ENCODE measurements around the gene CCT5. TPM values are rescaled to one million over a fixed set of nuclear protein-coding genes. Genes with fewer than 3 reads are reported as not detected.

Gene CCT5
- total and polyA plus RNA-seq, 2 donors (not counting 1 experiment from before 2014, with no cell fraction given), result 74.3 to 77.7 TPM

DNA sequence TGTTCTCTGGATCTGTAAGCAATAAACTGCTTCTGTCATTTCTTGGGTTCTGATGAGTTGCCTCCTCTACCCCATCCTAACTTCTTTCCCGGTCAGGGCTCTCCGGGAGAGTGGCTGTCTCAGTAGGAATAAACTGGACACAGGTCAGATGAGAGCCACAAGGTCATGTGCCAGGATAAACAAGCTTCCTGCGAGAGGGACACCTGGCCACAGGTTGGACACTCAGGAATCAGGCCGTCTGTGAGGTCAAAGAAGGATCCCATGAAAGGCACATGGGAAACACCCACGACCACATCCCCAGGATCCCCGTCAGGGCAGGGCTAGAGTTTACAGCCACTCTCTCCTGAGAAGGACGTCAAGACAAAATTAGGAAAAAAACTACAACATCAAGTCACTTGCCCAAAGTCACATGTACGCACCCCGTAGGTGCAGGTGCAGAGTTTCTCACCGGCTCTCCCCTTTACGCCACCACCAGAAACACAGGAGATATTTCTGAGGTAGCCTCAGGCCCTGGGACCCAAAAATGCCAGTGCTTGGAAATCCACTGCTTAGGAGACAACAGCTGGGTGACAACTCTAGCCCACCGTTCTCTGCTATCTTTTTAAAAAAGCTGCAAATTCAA lies 28.7 kb downstream of the CCT5 start:
- peaks cover 18% of the 10 kb centered on the region for H3K27me3 Mint-ChIP-seq
- Histone ChIP-seq H3K36me3 (replicated peaks in 1 of 2; ENCODE audit: control extremely low read depth in 1 of 2, control insufficient read depth in 1 of 2, extremely low read depth in 1 of 2, insufficient read depth in 2 of 2, low read length in 1 of 2) (no peaks in the 10 kb centered on the region), H3K4me1 (ENCODE audit: control insufficient read depth in 2 of 2, insufficient read depth in 2 of 2, low read length in 2 of 2) (peaks cover 0 to under 1% of the 10 kb centered on the region in 2 donors), H3K9me3 (ENCODE audit: control extremely low read depth in 1 of 3, control insufficient read depth in 2 of 3, insufficient read depth in 1 of 3, low read length in 2 of 3) (no peaks in the 10 kb centered on the region), H3K27ac (ENCODE audit: low read length in 2 of 2) (no peak overlapping the region), H3K9ac (ENCODE audit: low read length) (no peak overlapping the region), H3K79me2 (ENCODE audit: control insufficient read depth, insufficient read depth, low read length) (no peaks in the 10 kb centered on the region), H2AFZ (ENCODE audit: insufficient read depth, low read depth, low read length, poor library complexity, severe bottlenecking) (no peak overlapping the region), H4K20me1 (ENCODE audit: control insufficient read depth, insufficient read depth, low read length, poor library complexity, severe bottlenecking) (no peaks in the 10 kb centered on the region), H3K4me2 (replicated peaks; ENCODE audit: low read depth, low read length, poor library complexity, severe bottlenecking) (no peak overlapping the region), H3K27me3 (replicated peaks in 1 of 4; ENCODE audit: control extremely low read depth in 1 of 4, control insufficient read depth in 3 of 4, insufficient read depth in 4 of 4, low read length in 3 of 4) (no peaks in the 10 kb centered on the region), H3K4me3 (ENCODE audit: control extremely low read depth in 1 of 5, extremely low read depth in 1 of 5, insufficient read depth in 1 of 5, low read depth in 2 of 5, low read length in 4 of 5) (no peak overlapping the region)
- ATAC-seq (ENCODE audit: low read depth), result no peak
- DNase-seq, result no peak
- POLR2A ChIA-PET, result interaction anchor here (0.9 kb wide), 1 partner anchor 29 kb away, joined by 4 read pairs; the partner anchor contains the start of gene CMBL
- no peaks in the 10 kb centered on the region for H3K9me3 Mint-ChIP-seq (ENCODE audit: insufficient read depth)
- TF ChIP-seq EZH2 (IDR thresholded peaks at IDR 0.05; ENCODE audit: borderline replicate concordance, insufficient read depth, low read depth, low read length, poor library complexity, severe bottlenecking), result no peak
- no peak for TF ChIP-seq CTCF (IDR thresholded peaks at IDR 0.05)
- 95% methylated on average over 10 of the region's 12 CpGs for WGBS (ENCODE audit: insufficient coverage)
- intact Hi-C loops (cut with micrococcal nuclease), result no loop called here
- H3K27ac Mint-ChIP-seq, result no peak overlapping the region
- H3K4me3 Mint-ChIP-seq, result no peak overlapping the region
- H3K4me1 Mint-ChIP-seq, result peaks cover 2% of the 10 kb centered on the region
- CTCF ChIA-PET, result interaction anchor here (0.7 kb wide), 2 partner anchors 15 to 852 kb away, joined by 3 read pairs; no protein-coding TSS in a partner anchor

- POLR2A ChIA-PET, result interaction anchor here (0.9 kb wide), 1 partner anchor 28 kb away, joined by 4 read pairs; the partner anchor contains the start of gene CMBL
- intact Hi-C loops (cut with micrococcal nuclease), result no loop called here
Observed at GRCh38 chr5:10279328-10279727, 29.2 kb downstream of the CCT5 start.

More at GRCh38 chr5:10279328-10279727, 29.2 kb downstream of the CCT5 start:
- Mint-ChIP-seq H3K4me3 (no peak overlapping the region), H3K9me3 (ENCODE audit: insufficient read depth) (no peaks in the 10 kb centered on the region), H3K27ac (no peak overlapping the region), H3K27me3 (peaks cover 14% of the 10 kb centered on the region), H3K4me1 (peaks cover 7% of the 10 kb centered on the region)
- H3K4me3 ChIP-seq (ENCODE audit: control extremely low read depth in 1 of 5, extremely low read depth in 1 of 5, insufficient read depth in 1 of 5, low read depth in 2 of 5, low read length in 4 of 5), result no peak overlapping the region
- no peaks in the 10 kb centered on the region for H3K36me3 ChIP-seq (replicated peaks in 1 of 2; ENCODE audit: control extremely low read depth in 1 of 2, control insufficient read depth in 1 of 2, extremely low read depth in 1 of 2, insufficient read depth in 2 of 2, low read length in 1 of 2)
- H4K20me1 ChIP-seq (ENCODE audit: control insufficient read depth, insufficient read depth, low read length, poor library complexity, severe bottlenecking), result no peaks in the 10 kb centered on the region
- peaks cover 4 to 6% of the 10 kb centered on the region in 2 donors for H3K4me1 ChIP-seq (ENCODE audit: control insufficient read depth in 2 of 2, insufficient read depth in 2 of 2, low read length in 2 of 2)
- CTCF ChIA-PET, result interaction anchor here (0.7 kb wide), 2 partner anchors 15 to 851 kb away, joined by 3 read pairs; no protein-coding TSS in a partner anchor
- H3K27ac ChIP-seq (ENCODE audit: low read length in 2 of 2), result no peak overlapping the region
- H3K79me2 ChIP-seq (ENCODE audit: control insufficient read depth, insufficient read depth, low read length), result no peaks in the 10 kb centered on the region
- H3K27me3 ChIP-seq (replicated peaks in 1 of 4; ENCODE audit: control extremely low read depth in 1 of 4, control insufficient read depth in 3 of 4, insufficient read depth in 4 of 4, low read length in 3 of 4), result no peaks in the 10 kb centered on the region
- H2AFZ ChIP-seq (ENCODE audit: insufficient read depth, low read depth, low read length, poor library complexity, severe bottlenecking), result no peak overlapping the region
- DNase-seq (no peak), ATAC-seq (ENCODE audit: low read depth) (no peak)
- TF ChIP-seq EZH2 (IDR thresholded peaks at IDR 0.05; ENCODE audit: borderline replicate concordance, insufficient read depth, low read depth, low read length, poor library complexity, severe bottlenecking), result no peak
- TF ChIP-seq CTCF (IDR thresholded peaks at IDR 0.05), result no peak
- H3K4me2 ChIP-seq (replicated peaks; ENCODE audit: low read depth, low read length, poor library complexity, severe bottlenecking), result no peak overlapping the region
- no peaks in the 10 kb centered on the region for H3K9me3 ChIP-seq (ENCODE audit: control extremely low read depth in 1 of 3, control insufficient read depth in 2 of 3, insufficient read depth in 1 of 3, low read length in 2 of 3)
- WGBS (ENCODE audit: insufficient coverage), result no CpG with 5 or more reads among the region's 4 CpGs
- no peak overlapping the region for H3K9ac ChIP-seq (ENCODE audit: low read length)
